Fibroblast of skin of abdomen (primary cell): ENCODE data around the gene MYO10.

Source experiments
- DNase-seq: peaks from one replicate; pipeline ENCODE4 v3.0.0-alpha.2; 2013

MYO10 gene

DNA sequence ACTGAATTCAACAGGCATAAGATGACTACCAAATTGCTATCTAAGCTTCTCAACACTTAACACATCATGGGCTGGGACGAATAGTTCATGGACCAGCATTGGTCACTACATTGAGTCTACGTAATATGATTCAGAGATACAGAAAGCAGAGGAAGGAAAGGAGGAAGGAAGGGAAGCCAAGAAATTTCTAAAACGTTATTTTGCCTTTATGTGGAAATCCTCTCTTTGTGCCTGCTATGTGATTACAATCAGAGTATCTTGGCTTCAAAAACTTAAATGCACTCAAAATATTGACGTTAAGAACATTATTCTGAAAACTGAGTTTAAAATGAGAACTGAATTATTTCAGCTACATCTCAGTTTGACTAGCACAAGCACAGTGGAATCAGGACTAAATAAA lies 231.1 kb downstream of the MYO10 start:
- no peak for DNase-seq

DNA sequence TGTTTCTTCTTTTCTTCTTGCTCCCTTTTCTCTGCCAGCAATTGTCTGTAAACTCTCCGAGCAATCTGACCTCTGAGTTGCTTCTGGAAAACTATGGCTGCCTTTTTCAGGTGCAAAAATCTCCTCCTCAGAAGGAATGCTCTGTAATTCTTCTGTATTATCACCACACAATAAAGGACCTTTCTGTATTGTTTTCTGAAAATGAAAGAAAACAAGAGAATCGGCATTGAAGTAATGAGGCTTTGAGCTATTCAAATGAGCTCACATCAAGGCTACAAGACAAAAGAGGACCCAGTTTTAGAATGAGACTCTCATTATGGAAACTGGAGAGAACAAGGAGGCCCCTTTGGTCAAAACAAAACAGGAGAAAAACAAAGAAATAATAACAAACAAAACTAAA lies 233.1 kb downstream of the MYO10 start:
- DNase-seq, result no peak

DNA sequence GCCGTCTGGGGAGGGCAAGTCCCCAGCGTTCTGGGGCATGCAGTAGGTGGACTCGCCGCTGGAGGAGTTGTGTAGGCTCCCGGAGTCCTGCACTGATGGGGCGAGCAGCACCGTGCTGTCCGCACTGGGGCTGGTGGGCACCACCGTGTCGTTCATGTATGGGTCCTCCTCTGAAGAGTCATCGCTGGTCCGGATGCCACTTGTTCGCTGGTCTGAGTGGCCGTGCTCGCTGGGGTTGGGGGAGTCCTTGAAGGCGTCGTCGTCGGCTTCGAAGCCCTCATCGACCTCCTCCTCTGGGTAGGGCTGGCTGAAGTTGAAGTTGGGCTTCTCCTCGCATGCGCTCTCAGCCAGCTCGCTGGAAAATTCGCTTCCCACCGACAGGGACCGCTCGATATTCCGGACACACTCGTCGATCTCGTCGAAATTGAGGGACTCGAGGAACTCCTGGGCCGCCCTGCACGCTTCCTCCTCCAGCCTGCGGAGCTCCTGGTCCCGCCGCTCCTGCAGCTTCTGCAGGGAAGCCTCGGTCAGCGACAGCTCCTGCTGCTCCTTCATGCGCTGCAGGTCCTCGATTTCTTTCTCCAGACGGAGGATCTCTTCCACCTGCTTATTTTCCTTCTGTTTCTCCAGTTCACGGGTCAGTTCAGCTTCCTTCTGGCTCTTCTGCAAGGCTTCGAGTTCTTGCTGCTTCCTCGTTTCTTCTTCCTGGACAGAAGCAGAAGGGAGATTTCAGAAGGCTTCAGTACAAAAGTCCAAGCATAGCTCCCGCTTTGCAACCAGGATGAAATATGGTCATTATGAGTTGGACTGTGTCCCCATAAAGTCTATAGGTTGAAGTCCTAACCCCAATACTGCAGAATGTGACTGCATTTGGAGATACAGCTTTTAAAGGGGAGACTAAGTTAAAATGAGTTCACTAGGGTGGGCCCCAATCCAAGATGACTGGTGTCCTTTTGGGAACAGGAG lies 234.7 kb downstream of the MYO10 start:
- DNase-seq, result no peak

DNA sequence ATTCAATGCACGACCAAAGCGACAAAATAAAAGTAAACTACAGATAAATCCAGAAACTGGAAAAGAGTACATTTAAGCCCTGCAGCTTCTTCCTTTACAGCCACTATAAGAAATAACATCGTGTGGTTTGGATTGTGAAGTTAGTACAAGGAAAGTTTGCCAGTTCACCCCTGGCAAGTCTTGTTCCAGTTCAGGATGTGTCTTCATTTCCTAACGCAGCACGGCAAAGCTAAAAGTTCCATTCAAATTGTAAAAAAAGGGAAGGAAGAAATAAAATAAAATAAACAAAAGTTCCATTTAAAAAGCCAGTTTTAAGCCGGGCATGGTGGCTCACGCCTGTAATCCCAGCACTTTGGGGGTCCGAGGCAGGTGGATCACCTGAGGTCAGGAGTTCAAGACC lies 236.0 kb downstream of the MYO10 start:
- no peak for DNase-seq

DNA sequence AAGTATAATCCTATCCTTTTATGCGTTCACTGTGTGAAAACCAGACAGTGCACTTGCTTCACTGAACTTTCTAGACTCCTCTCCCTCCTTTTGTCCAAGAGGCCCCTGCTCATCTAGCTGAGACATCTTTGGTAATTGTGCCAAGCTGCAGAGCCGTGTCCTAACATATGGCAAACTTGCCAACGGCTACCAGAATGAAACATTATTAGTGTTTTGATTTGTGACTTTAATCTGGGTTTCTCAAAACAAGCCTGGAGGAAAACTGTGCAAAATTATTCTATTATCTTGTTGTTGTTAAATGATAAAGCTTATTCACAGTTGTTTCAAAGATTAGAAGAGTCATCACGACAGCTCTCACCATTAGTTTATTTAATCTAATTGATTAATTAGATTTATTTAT lies 240.3 kb downstream of the MYO10 start:
- DNase-seq, result no peak

DNA sequence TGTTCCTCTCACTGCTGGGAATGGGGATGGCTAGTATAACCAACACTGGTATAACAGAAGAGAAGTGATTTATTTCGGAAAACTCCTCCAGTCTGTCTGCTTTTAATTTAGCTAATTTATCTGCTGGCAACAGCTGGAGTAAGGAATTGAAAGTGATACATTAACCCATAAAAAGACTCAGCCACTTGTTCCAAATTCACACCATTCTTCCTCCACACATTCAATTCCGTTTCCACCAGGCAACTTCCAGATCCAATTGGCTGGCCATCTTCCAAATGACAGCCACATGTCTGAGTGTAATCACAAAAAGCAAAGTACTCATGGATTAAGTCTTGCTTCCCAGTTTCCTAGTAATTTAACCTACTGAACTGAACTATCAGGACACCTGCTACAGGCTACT lies 242.2 kb downstream of the MYO10 start:
- DNase-seq, result peak; percentile 60

DNA sequence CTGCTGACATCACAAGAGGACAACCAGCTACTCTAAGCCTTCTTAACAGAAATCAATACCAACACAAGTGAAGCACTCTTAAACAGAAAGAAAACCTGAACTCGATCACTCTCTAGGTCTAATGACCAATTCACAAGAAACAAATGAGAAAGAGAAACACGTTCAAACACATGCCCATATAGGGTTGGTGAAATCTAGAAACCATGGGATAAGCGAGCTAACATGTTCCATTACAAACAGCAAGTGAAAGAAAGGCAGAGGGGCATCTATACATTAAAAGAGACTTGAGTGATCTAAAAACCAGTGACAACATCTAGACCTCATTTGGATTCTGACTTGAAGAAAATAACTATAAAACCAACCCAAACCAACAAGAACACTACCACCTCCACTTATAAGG lies 244.4 kb downstream of the MYO10 start:
- no peak for DNase-seq

DNA sequence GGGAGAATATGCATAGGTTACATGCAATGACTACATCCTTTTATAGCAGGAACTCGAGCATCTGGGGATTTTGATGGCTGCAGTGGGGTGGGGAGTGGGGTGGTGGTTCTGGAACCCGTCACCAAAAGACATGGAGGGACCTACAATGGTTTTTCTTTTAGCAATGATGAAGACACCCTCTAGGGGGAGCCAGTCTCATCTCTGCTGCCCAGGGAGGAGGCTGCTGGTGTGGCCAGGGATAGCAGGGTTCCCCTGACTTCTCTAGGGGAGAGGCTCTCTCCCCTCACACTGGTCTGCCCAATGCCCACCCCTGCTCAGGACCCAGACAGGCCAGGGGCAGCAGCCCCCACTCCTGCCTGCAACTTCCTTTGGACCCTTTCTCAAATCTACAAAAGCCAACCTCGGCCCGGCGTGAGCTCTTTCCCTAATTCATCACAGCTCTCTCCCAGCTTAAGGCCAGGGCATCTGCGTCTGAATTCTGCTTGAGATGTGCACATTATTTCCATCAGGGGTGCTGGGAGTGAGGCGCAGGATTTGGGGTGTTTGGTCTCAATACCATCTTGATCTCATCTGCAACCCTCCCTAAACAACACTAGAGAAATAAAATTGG lies 245.7 kb downstream of the MYO10 start:
- DNase-seq, result peak; percentile 49

DNA sequence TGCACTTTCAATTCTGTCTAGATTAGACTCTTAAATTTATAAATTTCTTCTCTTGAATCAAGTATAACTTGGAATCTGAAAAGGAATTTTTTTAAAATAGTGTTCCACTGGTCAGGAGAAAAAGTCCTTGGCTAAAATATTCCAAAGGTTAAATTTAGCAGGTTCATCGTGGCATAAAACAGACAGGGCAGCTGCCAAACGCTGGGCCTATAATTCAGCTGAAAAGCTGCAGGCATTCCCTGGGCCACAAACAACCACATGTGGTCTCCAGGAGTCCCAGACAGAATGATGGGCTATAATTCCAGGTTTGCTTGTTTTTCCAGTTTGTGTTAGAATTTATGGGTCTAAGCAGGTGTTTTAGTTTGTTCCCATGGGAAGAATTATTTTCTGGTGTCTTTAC lies 248.2 kb downstream of the MYO10 start:
- DNase-seq, result no peak

DNA sequence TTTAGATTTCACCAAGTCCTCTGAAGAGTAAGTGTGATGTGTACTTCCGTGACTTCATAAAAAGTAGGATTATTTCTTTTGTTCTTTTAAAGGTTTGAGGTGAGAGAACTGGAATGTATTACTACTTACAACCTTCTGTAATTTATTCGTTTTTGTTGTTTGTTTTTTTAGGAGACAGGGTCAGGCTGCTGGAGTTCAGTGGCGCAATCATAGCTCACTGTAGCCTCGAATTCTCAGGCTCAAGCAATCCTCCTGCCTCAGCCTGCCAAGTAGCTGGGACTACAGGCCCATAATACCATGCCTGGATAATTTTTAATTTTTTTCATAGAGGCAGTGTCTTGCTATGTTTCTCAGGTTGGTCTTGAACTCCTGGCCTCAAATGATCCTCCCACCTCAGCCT lies 251.0 kb downstream of the MYO10 start:
- DNase-seq, result no peak

DNA sequence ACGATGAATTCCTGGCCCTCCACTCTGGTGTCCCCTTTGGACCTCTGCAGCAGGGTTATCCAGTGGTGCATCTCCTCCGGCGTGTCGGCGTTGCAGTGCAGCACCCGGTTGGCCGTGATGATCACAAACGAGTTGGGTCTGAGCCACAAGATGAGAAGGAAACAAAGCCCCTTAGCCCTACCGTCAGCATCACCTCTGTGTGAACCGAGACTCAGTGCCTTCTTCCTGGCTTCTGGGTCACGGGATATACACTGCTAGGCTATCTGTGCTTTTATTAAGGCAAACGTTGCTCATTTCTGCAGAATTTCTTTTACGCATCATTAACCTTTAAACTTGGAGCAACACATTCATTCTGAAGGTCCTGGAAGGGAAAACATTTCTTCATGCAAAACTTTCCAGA lies 254.2 kb downstream of the MYO10 start:
- DNase-seq, result no peak

DNA sequence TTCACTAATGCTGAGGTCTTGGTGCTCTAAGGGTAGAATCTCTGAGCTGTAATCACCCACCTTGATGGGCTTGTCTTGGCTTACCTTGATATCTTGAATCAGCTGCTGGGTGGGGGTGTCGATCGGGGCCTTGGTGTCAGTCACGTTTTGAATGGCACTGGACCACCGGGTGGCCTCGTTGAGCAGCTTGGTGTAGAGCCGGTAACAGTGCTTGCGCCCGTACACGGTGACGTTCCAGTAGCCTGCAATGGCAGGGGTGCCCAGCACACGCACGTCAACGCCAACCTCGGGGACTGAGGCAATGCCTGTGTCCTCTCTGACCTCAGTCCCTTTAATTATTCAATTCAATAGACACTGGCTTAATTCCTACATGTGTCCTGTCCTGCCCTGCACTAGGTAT lies 256.2 kb downstream of the MYO10 start:
- no peak for DNase-seq

DNA sequence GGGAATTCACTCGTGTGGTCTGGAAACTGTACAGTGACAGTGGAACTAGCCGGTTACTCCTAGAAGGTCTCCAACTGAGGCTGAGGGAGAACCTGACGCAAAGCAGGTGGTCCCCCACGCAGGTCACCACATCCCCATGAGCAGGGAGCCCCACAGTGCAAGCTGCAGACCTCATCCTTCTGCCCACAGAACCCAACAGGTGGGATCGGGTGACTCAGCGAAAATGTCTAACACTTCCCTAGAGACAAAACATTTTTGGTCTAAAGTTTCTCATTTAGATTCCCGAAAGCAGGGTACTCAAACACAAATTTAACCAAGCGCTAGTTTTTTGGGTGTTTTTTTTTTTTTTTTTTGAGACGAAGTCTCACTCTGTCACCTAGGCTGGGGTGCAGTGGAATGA lies 256.9 kb downstream of the MYO10 start:
- DNase-seq, result no peak

DNA sequence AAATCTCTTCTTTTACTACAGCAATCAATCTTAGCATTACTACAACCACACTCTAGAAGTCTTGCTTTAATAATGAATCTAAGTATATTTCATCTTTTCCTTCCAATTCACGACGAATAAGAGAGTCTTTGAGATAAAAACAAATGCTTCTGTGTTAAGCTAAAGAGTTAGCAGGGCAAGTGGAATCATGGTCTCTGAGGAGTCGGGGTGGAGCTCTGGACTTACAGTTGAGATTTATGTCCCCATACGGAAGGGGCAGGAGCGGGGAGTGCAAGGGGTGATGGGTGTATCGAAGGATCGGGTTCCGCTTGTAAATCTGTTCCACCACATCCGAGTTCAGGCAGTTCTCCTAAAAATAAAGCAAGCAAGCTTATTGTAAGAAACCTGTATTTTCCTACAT lies 260.3 kb downstream of the MYO10 start:
- no peak for DNase-seq

DNA sequence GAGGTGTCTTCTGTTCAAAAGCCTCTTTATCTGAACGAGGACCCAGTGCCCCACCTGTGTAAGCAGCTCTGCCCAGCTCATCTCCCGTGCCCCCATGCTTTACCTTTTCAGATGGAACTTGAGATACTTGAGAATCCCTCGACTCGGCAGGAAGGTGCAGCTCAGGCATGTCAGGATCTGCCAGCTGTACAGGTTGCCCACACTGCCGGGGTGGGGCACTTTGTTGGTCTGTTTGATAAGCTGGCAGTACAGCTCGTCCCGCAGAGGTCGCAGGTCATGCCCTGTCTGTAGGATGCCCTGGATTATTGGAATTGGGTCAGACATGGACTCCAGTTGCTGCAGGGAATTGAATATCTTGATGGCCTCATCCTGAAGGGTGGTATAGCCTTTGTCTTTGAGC lies 261.3 kb downstream of the MYO10 start:
- no peak for DNase-seq

DNA sequence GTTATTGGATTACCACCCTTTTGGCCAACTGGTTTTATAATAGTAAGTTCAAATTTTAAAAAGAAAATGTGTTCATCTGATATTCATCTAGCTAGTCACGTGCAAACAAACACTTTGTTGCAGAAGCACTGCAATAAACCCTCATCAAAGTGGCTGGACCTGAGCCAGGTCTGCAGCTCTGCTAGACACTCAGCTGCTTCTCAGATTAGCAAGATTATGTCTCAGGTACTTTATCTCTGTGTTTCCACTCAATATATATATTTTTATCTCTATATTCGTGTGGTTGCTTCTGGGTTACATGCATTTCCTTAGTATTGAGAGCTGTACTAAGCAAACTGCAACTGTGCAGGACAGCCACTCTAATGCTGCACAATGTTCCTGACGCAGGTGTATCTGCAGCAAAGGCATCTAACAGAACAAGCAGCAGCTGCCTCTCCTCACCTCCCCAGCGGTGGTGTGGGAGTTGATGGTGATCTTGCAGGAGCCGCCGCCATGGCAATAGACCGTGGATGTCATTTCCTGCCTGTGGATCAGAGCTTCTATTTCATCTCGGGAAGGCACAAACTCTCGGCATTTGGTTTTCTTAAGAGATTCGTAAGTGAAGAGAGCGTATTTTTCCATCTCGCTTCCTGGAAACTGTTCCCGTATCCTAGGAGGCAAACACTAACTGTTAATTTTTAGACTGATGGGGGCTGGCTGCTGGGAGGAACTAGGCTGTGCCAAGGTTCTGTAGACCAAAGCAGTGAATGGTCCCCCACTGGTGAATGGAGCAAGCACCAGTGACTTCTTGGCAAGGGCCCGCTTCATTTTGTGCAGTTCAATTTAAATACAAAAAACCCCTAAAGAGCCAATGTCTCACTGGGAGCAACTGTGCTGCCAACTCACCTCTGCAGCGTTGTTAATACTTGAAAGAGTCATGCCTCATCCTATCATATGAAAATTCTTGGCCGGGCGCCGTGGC lies 262.6 kb downstream of the MYO10 start:
- DNase-seq, result no peak

DNA sequence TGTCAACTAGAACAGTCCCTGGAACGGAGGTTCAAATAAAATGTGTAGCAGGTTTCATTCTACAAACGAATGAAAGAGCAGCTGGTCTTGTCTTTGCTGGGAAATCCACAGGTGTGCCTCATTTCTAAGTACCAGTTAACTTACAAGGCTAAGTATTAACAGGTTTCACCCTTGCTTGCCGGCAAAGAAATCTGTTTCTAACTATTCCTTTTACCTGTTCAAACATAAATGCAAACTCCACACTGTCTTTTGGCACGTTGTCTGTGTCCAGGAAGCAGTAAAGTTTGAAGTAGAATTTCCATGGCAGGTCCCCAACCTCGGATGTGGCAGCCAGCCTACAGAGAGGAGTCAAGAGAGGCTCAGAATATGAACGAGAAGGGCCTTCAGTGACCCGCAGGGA lies 264.9 kb downstream of the MYO10 start:
- no peak for DNase-seq

DNA sequence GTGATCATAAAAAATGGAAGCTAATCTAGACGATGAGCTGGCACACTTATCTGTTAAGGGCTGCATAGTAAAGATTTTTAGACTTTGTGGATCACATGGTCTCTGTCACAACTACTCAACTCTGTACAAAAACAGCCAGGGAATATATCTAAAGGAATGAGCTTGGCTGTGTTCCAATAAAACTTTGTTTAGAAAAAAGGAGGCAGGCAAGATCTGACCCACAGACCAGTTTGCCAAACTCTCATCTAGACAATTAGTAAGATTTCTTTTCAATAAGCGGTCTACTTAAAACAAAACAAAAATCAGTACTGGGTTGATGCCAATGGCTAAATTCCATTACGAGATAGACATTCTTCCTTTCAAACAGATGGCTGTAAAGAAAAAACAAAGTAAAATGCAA lies 266.3 kb downstream of the MYO10 start:
- peak; percentile 62 for DNase-seq

DNA sequence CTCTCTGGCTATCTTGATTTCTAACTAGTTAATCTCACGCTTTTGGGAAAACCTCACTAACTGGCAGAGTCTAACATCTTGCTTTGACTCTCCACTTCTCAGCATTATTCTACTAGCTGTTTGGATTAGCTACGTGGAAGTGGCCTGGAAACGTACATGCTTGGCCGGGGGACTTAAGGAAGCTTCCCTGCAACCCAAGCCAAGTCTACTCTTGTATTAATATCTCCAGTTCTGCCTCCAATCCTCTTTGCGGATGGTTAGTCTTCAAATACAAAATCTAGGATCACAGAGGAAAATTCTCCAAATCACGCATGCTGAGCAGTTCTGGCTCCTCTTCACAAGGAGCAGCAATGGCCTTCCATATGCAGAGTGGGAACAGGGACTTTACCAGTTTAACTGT lies 267.5 kb downstream of the MYO10 start:
- no peak for DNase-seq

DNA sequence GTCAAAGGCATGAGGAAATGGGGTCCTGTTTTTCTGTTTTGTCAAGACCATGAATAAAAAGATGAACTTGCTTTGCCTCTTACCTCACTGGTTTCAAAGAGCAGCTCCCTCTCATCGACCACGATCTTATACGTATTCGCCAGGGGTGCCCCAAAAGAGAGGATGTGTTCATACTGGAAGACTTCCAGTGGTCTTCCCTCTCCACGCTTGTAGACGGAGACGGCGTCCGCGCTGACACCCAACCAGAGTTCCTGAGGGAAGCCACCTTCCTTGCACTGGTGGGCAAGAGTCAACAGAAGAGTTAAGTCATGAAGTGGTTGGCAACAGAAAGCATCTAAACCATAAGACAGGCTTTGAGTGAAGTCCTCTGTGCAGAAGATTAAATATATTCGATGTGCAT lies 267.9 kb downstream of the MYO10 start:
- no peak for DNase-seq

DNA sequence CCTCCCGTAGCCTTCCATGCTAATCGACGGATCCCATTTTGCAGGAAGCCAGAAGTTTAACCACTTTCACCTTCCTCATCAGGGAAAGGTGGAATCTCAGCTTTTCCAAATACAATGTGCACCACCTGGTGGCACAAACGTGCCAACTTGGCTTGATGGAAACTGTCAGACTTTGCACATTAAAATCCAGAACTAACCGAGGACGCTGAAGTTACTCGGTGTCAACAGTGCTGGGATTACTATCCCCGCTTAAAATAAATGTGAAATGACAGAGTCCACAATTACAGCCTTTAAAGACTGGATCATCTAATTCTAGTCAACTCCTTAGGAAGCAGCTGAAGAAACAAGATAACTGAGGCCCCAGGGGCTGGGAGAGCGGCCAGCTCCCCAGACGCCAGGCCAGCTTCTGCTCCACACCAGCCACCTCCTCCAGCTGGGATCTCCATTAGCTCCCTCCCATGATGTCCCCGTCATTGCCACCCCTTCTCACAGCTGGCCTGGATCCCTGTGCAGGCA lies 269.1 kb downstream of the MYO10 start:
- no peak for DNase-seq

DNA sequence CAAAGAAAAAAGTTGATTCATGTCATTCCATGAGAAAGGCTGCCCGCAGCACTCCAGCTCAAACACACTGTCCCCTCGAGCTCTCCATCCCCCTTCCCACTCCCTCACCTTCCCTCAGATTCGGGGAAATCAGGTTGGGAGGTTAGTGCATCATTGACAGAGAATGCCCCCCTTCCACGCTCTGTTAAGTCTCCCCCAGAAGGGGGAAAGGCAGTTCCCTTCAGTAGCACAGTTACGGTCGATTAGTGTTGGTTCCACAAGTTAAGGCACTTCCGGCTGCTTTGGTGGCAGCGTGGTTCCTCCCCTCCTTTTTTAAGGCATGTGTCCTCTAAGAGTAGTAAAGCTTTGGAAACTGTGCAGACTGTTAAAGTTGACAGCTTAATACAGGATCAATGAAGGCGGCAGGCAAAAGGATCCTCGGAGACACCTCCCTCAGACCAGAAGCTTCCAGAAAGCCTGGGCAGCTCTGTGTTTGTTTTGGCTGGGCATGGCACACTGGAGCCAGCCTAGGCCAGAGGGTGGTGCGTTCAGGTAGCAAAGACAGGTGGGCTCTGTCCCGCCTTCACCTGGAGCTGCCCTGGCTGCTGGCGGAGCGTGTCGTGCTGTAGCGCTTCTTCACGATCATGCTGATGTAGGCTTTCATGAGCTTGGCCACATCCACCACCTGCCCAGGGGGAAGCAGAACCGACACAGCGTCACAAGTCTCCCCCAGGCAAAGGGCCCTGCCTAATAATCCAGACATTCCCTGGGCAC lies 269.8 kb downstream of the MYO10 start:
- DNase-seq, result no peak
